Natural killer cell (primary cell): ENCODE results near the gene RBM4B. TPM values are rescaled to one million over a fixed set of nuclear protein-coding genes. Genes with fewer than 3 reads are reported as not detected.

Experiments
- ATAC-seq, 3 donors: fragments of 150-1000 bp in 2 of 3; fragments of 200-7000 bp in 1 of 3; cut with Tn5 transposase; 1 replicate in 1 of 3; 2 replicates in 2 of 3; pipeline ENCODE4 v1.10.0; 2021; ENCODE audit warnings: mild to moderate bottlenecking in 2 of 3, moderate library complexity in 2 of 3
- DNase-seq, 2 donors: peaks; one replicate each; pipeline versions ENCODE4 v3.0.0 to v3.0.0-alpha.2; 2013 to 2021; ENCODE audit warnings: mixed read lengths in 1 of 2
- H3K27ac ChIP-seq: one replicate; pipeline ENCODE4 v1.5.1; 2013; ENCODE audit warnings: mild to moderate bottlenecking, low read length
- H3K27me3 ChIP-seq: one replicate; pipeline ENCODE4 v1.6.1; 2013; ENCODE audit warnings: low read length; ENCODE audit not compliant: control insufficient read depth, insufficient read depth
- H3K36me3 ChIP-seq: one replicate; pipeline ENCODE4 v1.6.1; 2013; ENCODE audit warnings: low read length; ENCODE audit not compliant: control insufficient read depth, insufficient read depth
- H3K4me1 ChIP-seq: one replicate; pipeline ENCODE4 v1.6.1; 2013; ENCODE audit warnings: low read length; ENCODE audit not compliant: control insufficient read depth, insufficient read depth
- H3K4me3 ChIP-seq: one replicate; pipeline ENCODE4 v1.5.1; 2013; ENCODE audit warnings: low read length
- H3K9me3 ChIP-seq: one replicate; pipeline ENCODE4 v1.6.1; 2013; ENCODE audit warnings: low read length; ENCODE audit not compliant: control insufficient read depth, insufficient read depth
- H3K27ac Mint-ChIP-seq, 2 donors: one replicate each; pipeline ENCODE4 v1.8.0; 2022; ENCODE audit warnings: mild to moderate bottlenecking in 2 of 2, mixed read lengths in 2 of 2, moderate library complexity in 1 of 2
- H3K27me3 Mint-ChIP-seq, 2 donors: one replicate each; pipeline ENCODE4 v1.8.0; 2022; ENCODE audit warnings: low read depth in 2 of 2, mixed read lengths in 2 of 2
- H3K36me3 Mint-ChIP-seq: one replicate; pipeline ENCODE4 v1.8.0; 2022; ENCODE audit warnings: mixed read lengths
- H3K4me1 Mint-ChIP-seq, 2 donors: one replicate each; pipeline ENCODE4 v1.8.0; 2022; ENCODE audit warnings: mixed read lengths in 2 of 2
- H3K4me3 Mint-ChIP-seq: one replicate; pipeline ENCODE4 v1.8.0; 2022; ENCODE audit warnings: mild to moderate bottlenecking, moderate library complexity, mixed read lengths
- H3K9me3 Mint-ChIP-seq, 2 donors: one replicate each; pipeline ENCODE4 v1.8.0; 2022; ENCODE audit warnings: mixed read lengths in 2 of 2
- WGBS: methylation state at CpG from one replicate; pipeline ENCODE4 v1.1.7; 2013; ENCODE audit warnings: missing lambda C conversion rate; ENCODE audit not compliant: insufficient coverage; 5-methylcytosine and 5-hydroxymethylcytosine counted together
- intact Hi-C: fragments of 100-400 bp; cut with micrococcal nuclease; formaldehyde crosslinking; loops from one replicate; pipeline ENCODE4 v1.14.2; 2022
- total RNA-seq, 4 donors: library from RNA; stranded (reverse); fragments of 120-200 nt in 1 of 4; gene quantifications; one replicate each; pipeline versions ENCODE4 v1.2.3 to v1.2.4, GENCODE V29; 2013 to 2022
- TF ChIP-seq, protein P1 (sequence below): fragments of 200-600 bp; IDR thresholded peaks from one replicate; pipeline ENCODE4 v1.8.0; 2022; ENCODE audit warnings: antibody characterized with exemption

RBM4B gene
- total RNA-seq, 3 donors from 2014 or later (not counting 1 experiment from before 2014, with no cell fraction given), result 11.1 to 23.0 (median 12.4) TPM

- peaks cover 0 to 11% of the 10 kb centered on the region in 2 donors for H3K4me1 Mint-ChIP-seq
- H3K27me3 Mint-ChIP-seq, result peaks cover 0 to 3% of the 10 kb centered on the region in 2 donors
- no peak overlapping the region for H3K27ac ChIP-seq
- no peaks in the 10 kb centered on the region for H3K36me3 ChIP-seq
- intact Hi-C loops, result no loop called here
- WGBS, result 93% methylated on average over 34 of the region's 38 CpGs
- H3K4me3 Mint-ChIP-seq, result no peak overlapping the region
- no peaks in the 10 kb centered on the region for H3K36me3 Mint-ChIP-seq
- ATAC-seq (no peak), DNase-seq (no peak)
- H3K4me3 ChIP-seq, result no peak overlapping the region
- no peak overlapping the region for H3K27ac Mint-ChIP-seq
- H3K4me1 ChIP-seq, result peaks cover 5% of the 10 kb centered on the region
- no peaks in the 10 kb centered on the region for H3K9me3 Mint-ChIP-seq
- TF ChIP-seq, protein P1, sequence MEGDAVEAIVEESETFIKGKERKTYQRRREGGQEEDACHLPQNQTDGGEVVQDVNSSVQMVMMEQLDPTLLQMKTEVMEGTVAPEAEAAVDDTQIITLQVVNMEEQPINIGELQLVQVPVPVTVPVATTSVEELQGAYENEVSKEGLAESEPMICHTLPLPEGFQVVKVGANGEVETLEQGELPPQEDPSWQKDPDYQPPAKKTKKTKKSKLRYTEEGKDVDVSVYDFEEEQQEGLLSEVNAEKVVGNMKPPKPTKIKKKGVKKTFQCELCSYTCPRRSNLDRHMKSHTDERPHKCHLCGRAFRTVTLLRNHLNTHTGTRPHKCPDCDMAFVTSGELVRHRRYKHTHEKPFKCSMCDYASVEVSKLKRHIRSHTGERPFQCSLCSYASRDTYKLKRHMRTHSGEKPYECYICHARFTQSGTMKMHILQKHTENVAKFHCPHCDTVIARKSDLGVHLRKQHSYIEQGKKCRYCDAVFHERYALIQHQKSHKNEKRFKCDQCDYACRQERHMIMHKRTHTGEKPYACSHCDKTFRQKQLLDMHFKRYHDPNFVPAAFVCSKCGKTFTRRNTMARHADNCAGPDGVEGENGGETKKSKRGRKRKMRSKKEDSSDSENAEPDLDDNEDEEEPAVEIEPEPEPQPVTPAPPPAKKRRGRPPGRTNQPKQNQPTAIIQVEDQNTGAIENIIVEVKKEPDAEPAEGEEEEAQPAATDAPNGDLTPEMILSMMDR, result no peak
- no peaks in the 10 kb centered on the region for H3K9me3 ChIP-seq
- no peaks in the 10 kb centered on the region for H3K27me3 ChIP-seq
Measured at GRCh38 chr11:66691311-66691980, 13.8 kb upstream of the RBM4B start.

GRCh38 chr11:66689661-66690590, 12.2 kb upstream of the RBM4B start:
- Mint-ChIP-seq H3K4me3 (no peak overlapping the region), H3K27me3 (peaks cover 0 to 3% of the 10 kb centered on the region in 2 donors), H3K36me3 (no peaks in the 10 kb centered on the region), H3K27ac (no peak overlapping the region), H3K4me1 (peaks cover 0 to 7% of the 10 kb centered on the region in 2 donors), H3K9me3 (no peaks in the 10 kb centered on the region)
- TF ChIP-seq, protein P1, result no peak
- Histone ChIP-seq H3K9me3 (no peaks in the 10 kb centered on the region), H3K4me1 (peaks cover 4% of the 10 kb centered on the region), H3K27ac (no peak overlapping the region), H3K4me3 (no peak overlapping the region), H3K27me3 (no peaks in the 10 kb centered on the region), H3K36me3 (no peaks in the 10 kb centered on the region)
- WGBS, result 91% methylated on average over 32 of the region's 32 CpGs
- ATAC-seq, result no peak
- intact Hi-C loops, result no loop called here
- DNase-seq, result no peak

- H3K27ac Mint-ChIP-seq, result no peak overlapping the region
- no peaks in the 10 kb centered on the region for H3K36me3 Mint-ChIP-seq
- ATAC-seq, result no peak
Measured at GRCh38 chr11:66688561-66689534, 11.2 kb upstream of the RBM4B start.

More at GRCh38 chr11:66688561-66689534, 11.2 kb upstream of the RBM4B start:
- WGBS, result 87% methylated on average over 28 of the region's 28 CpGs
- H3K27me3 ChIP-seq, result no peaks in the 10 kb centered on the region
- intact Hi-C loops, result no loop called here
- Mint-ChIP-seq H3K4me3 (no peak overlapping the region), H3K4me1 (no peaks in the 10 kb centered on the region), H3K9me3 (no peaks in the 10 kb centered on the region), H3K27me3 (peaks cover 0 to 3% of the 10 kb centered on the region in 2 donors)
- TF ChIP-seq, protein P1, result no peak
- H3K4me3 ChIP-seq, result no peak overlapping the region
- no peak for DNase-seq
- no peak overlapping the region for H3K27ac ChIP-seq
- no peaks in the 10 kb centered on the region for H3K4me1 ChIP-seq
- no peaks in the 10 kb centered on the region for H3K9me3 ChIP-seq
- H3K36me3 ChIP-seq, result no peaks in the 10 kb centered on the region
